ENCODE data around the gene SLC6A3. TPM values are rescaled to one million over a fixed set of nuclear protein-coding genes. Genes with fewer than 3 reads are reported as not detected.

Gene SLC6A3
- total RNA-seq (under 1 TPM in 1 of 5 donors, not detected in 4; 0.22 TPM), total RNA-seq (0 to 0.96 (median 0.16) reads per million in 29 experiments)
- not detected for total RNA-seq (2013)

DNA sequence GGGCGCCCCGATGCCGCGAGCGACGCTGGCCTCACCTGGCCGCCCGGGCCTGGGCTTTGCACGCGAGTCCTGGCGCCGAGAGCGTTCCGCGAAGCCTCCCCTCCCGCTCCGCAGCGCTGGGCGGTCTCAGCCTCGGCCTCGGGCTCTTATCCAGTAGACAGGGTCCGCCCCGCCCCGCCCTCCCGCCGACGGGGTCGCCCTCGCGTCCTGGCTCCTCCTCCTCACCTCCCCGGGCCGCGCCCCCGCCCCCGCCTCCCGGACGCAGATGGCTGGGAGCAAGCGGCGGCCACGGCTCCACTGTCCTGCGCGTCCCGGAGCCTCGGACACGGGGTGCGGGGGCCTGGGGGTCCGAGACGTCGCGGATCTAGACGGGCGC is at the start of gene SLC6A3:
TSS of gene SLC6A3 (minus strand) at position 128 of the 376 bp plus-strand sequence. CDS start 2,243 bp downstream, outside the sequence.
- peaks cover 32 to 66% of the 10 kb centered on the region in 2 donors for H3K27me3 Mint-ChIP-seq
- Histone ChIP-seq H3K4me1 (ENCODE audit: control insufficient read depth in 1 of 2, extremely low read depth in 1 of 2, insufficient read depth in 2 of 2, low read length in 2 of 2) (peaks cover 0 to 26% of the 10 kb centered on the region in 2 experiments), H3K9me3 (no peaks in the 10 kb centered on the region), H3K36me3 (ENCODE audit: control insufficient read depth in 2 of 2, extremely low read depth in 1 of 2, insufficient read depth in 1 of 2, low read length in 1 of 2) (no peaks in the 10 kb centered on the region), H3K27ac (ENCODE audit: low read length) (no peak within 1 kb of the TSS), H3K4me3 (ENCODE audit: control insufficient read depth in 1 of 2, extremely low read depth in 1 of 2, low read length in 1 of 2) (peak within 1 kb of the TSS in 1 of 2 donors; percentile 41), H3K27me3 (replicated peaks in 1 of 2; ENCODE audit: control insufficient read depth in 2 of 2, extremely low read depth in 1 of 2, insufficient read depth in 2 of 2, low read length in 1 of 2) (peaks cover 8 to 75% of the 10 kb centered on the region in 2 experiments)
- peaks cover under 1% of the 10 kb centered on the region for H3K36me3 Mint-ChIP-seq
- 4% methylated on average over 50 of the region's 52 CpGs for WGBS (ENCODE audit: insufficient coverage)
- ChIA-PET CTCF (no interaction called here), POLR2A (no interaction called here)
- H3K4me3 Mint-ChIP-seq: peak within 1 kb of the TSS; percentile 40 to 69 (median 64)
- H3K4me1 Mint-ChIP-seq: peaks cover 15 to 32% (median 32%) of the 10 kb centered on the region in 3 donors
- ATAC-seq (replicated peaks in 1 of 4) (peak; percentile 26 to 63 (median 60)), DNase-seq (peak in 10 of 35 experiments; percentile 11 to 49 (median 28))
- H3K27ac Mint-ChIP-seq: no peak within 1 kb of the TSS
- peaks cover 1 to 5% (median 4%) of the 10 kb centered on the region in 3 donors for H3K9me3 Mint-ChIP-seq

GRCh38 chr5:1493941-1494340 is 48.7 kb upstream of the SLC6A3 start:
- ATAC-seq (replicated peaks in 1 of 4) (no peak), DNase-seq (no peak)
- peak overlapping the region; percentile 67 for H3K27ac ChIP-seq (ENCODE audit: low read length)
- peaks cover 24 to 58% (median 29%) of the 10 kb centered on the region in 3 donors for H3K4me1 Mint-ChIP-seq
- H3K4me1 ChIP-seq (ENCODE audit: control insufficient read depth in 1 of 2, extremely low read depth in 1 of 2, insufficient read depth in 2 of 2, low read length in 2 of 2): peaks cover 7 to 76% of the 10 kb centered on the region in 2 experiments
- no peaks in the 10 kb centered on the region for H3K9me3 Mint-ChIP-seq
- H3K27me3 Mint-ChIP-seq: no peaks in the 10 kb centered on the region
- H3K36me3 ChIP-seq (ENCODE audit: control insufficient read depth in 2 of 2, extremely low read depth in 1 of 2, insufficient read depth in 1 of 2, low read length in 1 of 2): peaks cover 4 to 55% of the 10 kb centered on the region in 2 donors
- H3K4me3 Mint-ChIP-seq: peak overlapping the region in 2 of 3 donors; percentile 32 to 58
- peaks cover 25% of the 10 kb centered on the region for H3K36me3 Mint-ChIP-seq
- no peaks in the 10 kb centered on the region for H3K9me3 ChIP-seq
- no peak overlapping the region for H3K27ac Mint-ChIP-seq
- ChIA-PET CTCF (no interaction called here), POLR2A (no interaction called here)
- WGBS (ENCODE audit: insufficient coverage): 89% methylated on average over 8 of the region's 12 CpGs
- no peak overlapping the region for H3K4me3 ChIP-seq (ENCODE audit: control insufficient read depth in 1 of 2, extremely low read depth in 1 of 2, low read length in 1 of 2)
- no peaks in the 10 kb centered on the region for H3K27me3 ChIP-seq (replicated peaks in 1 of 2; ENCODE audit: control insufficient read depth in 2 of 2, extremely low read depth in 1 of 2, insufficient read depth in 2 of 2, low read length in 1 of 2)

DNA sequence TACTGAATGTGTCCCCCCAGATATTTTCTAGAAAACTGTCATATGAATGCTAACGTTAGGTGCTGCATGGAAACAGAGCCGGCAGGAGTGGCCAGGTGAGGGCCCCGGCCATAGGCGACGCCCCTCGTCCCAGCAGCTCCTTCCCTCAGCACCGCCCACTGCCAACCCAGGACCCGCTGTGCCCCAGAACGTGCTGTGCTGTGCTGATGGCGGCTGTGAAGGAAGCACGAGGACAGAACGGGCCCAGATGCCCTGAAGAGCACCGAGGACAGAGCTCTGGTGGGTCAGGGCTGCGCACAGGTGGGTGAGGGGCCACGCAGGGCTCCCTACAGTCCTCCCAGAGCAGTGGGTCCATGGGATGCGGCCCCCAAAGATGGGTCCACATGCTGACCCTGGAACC is 48.2 kb upstream of the SLC6A3 start:
- ATAC-seq (replicated peaks in 1 of 4) (no peak), DNase-seq (no peak)
- Histone ChIP-seq H3K4me1 (ENCODE audit: control insufficient read depth in 1 of 2, extremely low read depth in 1 of 2, insufficient read depth in 2 of 2, low read length in 2 of 2) (peaks cover 7 to 78% of the 10 kb centered on the region in 2 experiments), H3K27me3 (replicated peaks in 1 of 2; ENCODE audit: control insufficient read depth in 2 of 2, extremely low read depth in 1 of 2, insufficient read depth in 2 of 2, low read length in 1 of 2) (no peaks in the 10 kb centered on the region), H3K9me3 (no peaks in the 10 kb centered on the region), H3K4me3 (ENCODE audit: control insufficient read depth in 1 of 2, extremely low read depth in 1 of 2, low read length in 1 of 2) (no peak overlapping the region), H3K36me3 (ENCODE audit: control insufficient read depth in 2 of 2, extremely low read depth in 1 of 2, insufficient read depth in 1 of 2, low read length in 1 of 2) (peaks cover 4 to 51% of the 10 kb centered on the region in 2 donors), H3K27ac (ENCODE audit: low read length) (peak overlapping the region; percentile 29)
- Mint-ChIP-seq H3K27me3 (no peaks in the 10 kb centered on the region), H3K4me1 (peaks cover 24 to 56% (median 27%) of the 10 kb centered on the region in 3 donors), H3K9me3 (no peaks in the 10 kb centered on the region), H3K4me3 (peak overlapping the region in 1 of 3 donors; percentile 58), H3K27ac (no peak overlapping the region), H3K36me3 (peaks cover 24% of the 10 kb centered on the region)
- ChIA-PET POLR2A (no interaction called here), CTCF (no interaction called here)
- 93% methylated on average over 16 of the region's 16 CpGs for WGBS (ENCODE audit: insufficient coverage)

DNA sequence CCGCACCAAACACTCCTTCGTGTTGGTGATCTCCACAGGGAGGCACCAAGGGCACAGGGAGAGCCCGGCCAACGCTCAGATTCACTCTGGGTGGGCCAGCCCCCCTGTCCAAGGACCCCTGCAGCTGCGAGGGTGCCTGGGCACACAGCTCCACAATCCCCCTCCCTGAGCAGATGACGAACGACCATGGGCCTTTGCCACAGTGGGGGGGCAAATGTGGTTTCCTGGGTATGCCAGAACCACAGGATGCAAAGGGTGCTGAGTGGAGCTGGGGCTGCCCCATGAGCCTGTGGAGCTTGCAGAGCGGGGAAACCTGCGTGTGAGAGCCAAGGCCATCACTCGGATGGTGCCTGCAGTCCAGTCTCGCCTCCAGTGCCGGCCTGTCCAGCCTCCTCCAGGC is 47.5 kb upstream of the SLC6A3 start:
- no peak overlapping the region for H3K27ac Mint-ChIP-seq
- Histone ChIP-seq H3K9me3 (no peaks in the 10 kb centered on the region), H3K27ac (ENCODE audit: low read length) (peak overlapping the region; percentile 29), H3K4me3 (ENCODE audit: control insufficient read depth in 1 of 2, extremely low read depth in 1 of 2, low read length in 1 of 2) (no peak overlapping the region), H3K36me3 (ENCODE audit: control insufficient read depth in 2 of 2, extremely low read depth in 1 of 2, insufficient read depth in 1 of 2, low read length in 1 of 2) (peaks cover 6 to 50% of the 10 kb centered on the region in 2 donors), H3K4me1 (ENCODE audit: control insufficient read depth in 1 of 2, extremely low read depth in 1 of 2, insufficient read depth in 2 of 2, low read length in 2 of 2) (peaks cover 7 to 78% of the 10 kb centered on the region in 2 experiments), H3K27me3 (replicated peaks in 1 of 2; ENCODE audit: control insufficient read depth in 2 of 2, extremely low read depth in 1 of 2, insufficient read depth in 2 of 2, low read length in 1 of 2) (no peaks in the 10 kb centered on the region)
- ChIA-PET CTCF (no interaction called here), POLR2A (no interaction called here)
- ATAC-seq (replicated peaks in 1 of 4) (peak in 1 of 4 experiments; percentile 37), DNase-seq (peak in 14 of 35 experiments; percentile 14 to 63 (median 28))
- H3K4me1 Mint-ChIP-seq: peaks cover 21 to 53% (median 27%) of the 10 kb centered on the region in 3 donors
- no peaks in the 10 kb centered on the region for H3K27me3 Mint-ChIP-seq
- no peak overlapping the region for H3K4me3 Mint-ChIP-seq
- H3K36me3 Mint-ChIP-seq: peaks cover 26% of the 10 kb centered on the region
- no peaks in the 10 kb centered on the region for H3K9me3 Mint-ChIP-seq
- WGBS (ENCODE audit: insufficient coverage): 55% methylated on average over 9 of the region's 12 CpGs

- Mint-ChIP-seq H3K4me3 (no peak overlapping the region), H3K27ac (no peak overlapping the region), H3K27me3 (no peaks in the 10 kb centered on the region), H3K4me1 (peaks cover 4 to 35% (median 22%) of the 10 kb centered on the region in 3 donors), H3K36me3 (peaks cover 26% of the 10 kb centered on the region), H3K9me3 (no peaks in the 10 kb centered on the region)
- CTCF ChIA-PET: no interaction called here
- POLR2A ChIA-PET: no interaction called here
- 72% methylated on average over 7 of the region's 12 CpGs for WGBS (ENCODE audit: insufficient coverage)
- H3K9me3 ChIP-seq: no peaks in the 10 kb centered on the region
- DNase-seq (no peak), ATAC-seq (replicated peaks in 1 of 4) (no peak)
- peaks cover 4 to 57% of the 10 kb centered on the region in 2 experiments for H3K4me1 ChIP-seq (ENCODE audit: control insufficient read depth in 1 of 2, extremely low read depth in 1 of 2, insufficient read depth in 2 of 2, low read length in 2 of 2)
- H3K36me3 ChIP-seq (ENCODE audit: control insufficient read depth in 2 of 2, extremely low read depth in 1 of 2, insufficient read depth in 1 of 2, low read length in 1 of 2): peaks cover 9 to 65% of the 10 kb centered on the region in 2 donors
- no peak overlapping the region for H3K27ac ChIP-seq (ENCODE audit: low read length)
- H3K27me3 ChIP-seq (replicated peaks in 1 of 2; ENCODE audit: control insufficient read depth in 2 of 2, extremely low read depth in 1 of 2, insufficient read depth in 2 of 2, low read length in 1 of 2): no peaks in the 10 kb centered on the region
- H3K4me3 ChIP-seq (ENCODE audit: control insufficient read depth in 1 of 2, extremely low read depth in 1 of 2, low read length in 1 of 2): no peak overlapping the region
Observed at GRCh38 chr5:1490376-1490775, 45.1 kb upstream of the SLC6A3 start.

- no peaks in the 10 kb centered on the region for H3K27me3 Mint-ChIP-seq
- peak overlapping the region in 1 of 2 donors; percentile 34 for H3K27ac Mint-ChIP-seq
- H3K4me1 ChIP-seq (ENCODE audit: control insufficient read depth in 1 of 2, extremely low read depth in 1 of 2, insufficient read depth in 2 of 2, low read length in 2 of 2): peaks cover 2 to 56% of the 10 kb centered on the region in 2 experiments
- H3K27ac ChIP-seq (ENCODE audit: low read length): peak overlapping the region; percentile 56
- H3K4me1 Mint-ChIP-seq: peaks cover 0 to 30% (median 17%) of the 10 kb centered on the region in 3 donors
- no peaks in the 10 kb centered on the region for H3K9me3 Mint-ChIP-seq
- H3K36me3 Mint-ChIP-seq: peaks cover 26% of the 10 kb centered on the region
- no peaks in the 10 kb centered on the region for H3K27me3 ChIP-seq (replicated peaks in 1 of 2; ENCODE audit: control insufficient read depth in 2 of 2, extremely low read depth in 1 of 2, insufficient read depth in 2 of 2, low read length in 1 of 2)
- H3K4me3 Mint-ChIP-seq: no peak overlapping the region
- peaks cover 14 to 70% of the 10 kb centered on the region in 2 donors for H3K36me3 ChIP-seq (ENCODE audit: control insufficient read depth in 2 of 2, extremely low read depth in 1 of 2, insufficient read depth in 1 of 2, low read length in 1 of 2)
- no peak overlapping the region for H3K4me3 ChIP-seq (ENCODE audit: control insufficient read depth in 1 of 2, extremely low read depth in 1 of 2, low read length in 1 of 2)
- no peak for ATAC-seq (replicated peaks in 1 of 4)
- ChIA-PET CTCF (no interaction called here), POLR2A (no interaction called here)
- WGBS (ENCODE audit: insufficient coverage): 87% methylated on average over 18 of the region's 18 CpGs
- H3K9me3 ChIP-seq: no peaks in the 10 kb centered on the region
- no peak for DNase-seq
Observed at GRCh38 chr5:1489754-1490153, 44.5 kb upstream of the SLC6A3 start.
